Stimulated activated CD4-positive, alpha-beta T cell treated with anti-CD3 and anti-CD28 coated beads, Interleukin-12 subunit alpha, Interleukin-12 subunit beta, amount 100 ng/mL, for 48 hours (primary cell): Measurements from ENCODE around the gene ENOPH1.
"Not testable (repeated sequence)": the region's sequence is repeated elsewhere in the genome, so short reads cannot be mapped to it uniquely, and the experiment has no call there.

ENCODE experiments used
- DNase-seq, 3 donors: peaks; one replicate each; pipeline ENCODE4 v3.0.0-alpha.2; 2020; ENCODE audit warnings: low read depth in 2 of 3, low spot score in 1 of 3

The ENOPH1 gene

DNA sequence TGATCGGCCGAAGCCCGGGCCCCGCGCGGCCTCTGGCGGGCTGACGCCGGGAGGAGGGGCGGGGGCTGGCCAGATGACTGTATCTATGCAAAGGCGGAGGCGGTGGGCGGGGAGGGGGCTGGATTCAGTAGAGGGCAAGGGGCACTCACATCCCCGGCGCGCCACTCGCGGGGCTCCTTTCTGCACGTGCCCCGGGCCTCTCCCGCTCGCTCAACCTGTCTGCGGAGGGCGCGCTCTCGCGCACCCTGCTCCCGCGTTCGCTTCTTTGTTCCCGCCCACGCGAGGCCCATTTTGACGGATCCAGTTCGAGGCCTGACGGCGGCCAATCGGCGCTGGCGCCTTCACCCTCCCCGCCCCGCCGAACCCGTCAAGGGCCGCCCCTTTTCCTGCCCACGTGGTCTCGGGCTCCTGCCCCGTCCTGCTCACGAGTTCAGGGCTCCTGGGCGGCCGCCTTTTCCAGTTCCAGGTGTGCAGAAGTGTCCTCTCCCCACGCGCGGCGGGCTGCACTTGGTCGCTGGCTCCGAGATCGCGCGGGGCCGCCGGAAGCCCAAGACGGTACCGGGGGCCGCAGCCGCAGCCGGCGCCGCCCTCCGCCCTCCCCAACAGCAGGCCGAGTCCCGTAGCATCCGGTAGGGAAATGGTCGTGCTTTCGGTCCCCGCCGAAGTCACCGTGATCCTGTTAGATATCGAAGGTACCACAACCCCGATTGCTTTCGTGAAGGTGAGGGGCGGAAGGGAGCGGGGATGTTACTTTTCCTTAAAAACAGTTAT, at the start of gene ENOPH1, which contains the start of gene HNRNPDL:
ENOPH1 (plus strand) TSS at position 398 of the 771 bp plus-strand sequence; CDS start at position 638, 240 bp downstream.
HNRNPDL (minus strand) TSS at position 270 of the 771 bp plus-strand sequence. CDS start 772 bp downstream, outside the sequence.
- DNase-seq, result peak; percentile 98 to 100 (median 99)

DNA sequence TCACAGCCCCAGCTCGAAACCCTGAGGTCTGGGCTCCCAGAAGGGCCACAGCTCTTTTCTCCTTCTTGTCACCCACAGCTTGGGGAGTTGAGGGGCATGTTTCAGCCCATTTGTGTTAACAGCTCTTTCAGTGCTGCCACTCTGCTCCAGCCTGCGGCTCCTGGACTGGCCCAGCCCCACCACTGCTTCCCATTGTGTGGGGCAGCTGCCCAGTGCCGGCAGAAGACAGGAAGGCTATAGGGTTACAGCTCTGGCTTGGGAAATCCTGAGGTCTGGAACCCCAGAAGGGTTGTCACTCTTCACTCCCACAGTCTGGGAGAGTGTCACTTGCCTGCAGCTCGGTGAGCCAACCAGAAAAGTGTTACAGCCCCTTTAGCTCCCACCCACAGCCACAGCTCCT, 49.6 kb upstream of the ENOPH1 start:
- DNase-seq, result no peak

DNA sequence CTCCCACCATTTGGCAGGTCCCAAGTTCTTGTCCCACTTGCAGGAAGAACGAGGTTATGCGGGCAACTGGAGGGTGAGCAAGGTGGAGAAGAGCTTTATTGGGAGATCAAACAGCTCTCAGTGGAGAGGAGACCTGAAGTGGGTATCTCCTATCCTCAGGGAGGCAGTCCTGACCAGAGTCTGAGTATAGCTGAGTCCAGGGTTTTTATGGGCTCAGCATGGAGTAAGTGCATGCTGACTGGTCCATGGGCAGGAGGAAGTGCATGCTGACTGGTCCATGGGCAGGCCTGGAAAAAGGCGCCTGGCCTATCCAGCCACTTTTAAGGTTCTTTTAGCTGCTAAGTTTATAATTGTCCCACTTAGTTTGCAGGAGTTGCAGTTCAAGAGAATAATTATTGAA, 49.2 kb upstream of the ENOPH1 start:
- no peak for DNase-seq

DNA sequence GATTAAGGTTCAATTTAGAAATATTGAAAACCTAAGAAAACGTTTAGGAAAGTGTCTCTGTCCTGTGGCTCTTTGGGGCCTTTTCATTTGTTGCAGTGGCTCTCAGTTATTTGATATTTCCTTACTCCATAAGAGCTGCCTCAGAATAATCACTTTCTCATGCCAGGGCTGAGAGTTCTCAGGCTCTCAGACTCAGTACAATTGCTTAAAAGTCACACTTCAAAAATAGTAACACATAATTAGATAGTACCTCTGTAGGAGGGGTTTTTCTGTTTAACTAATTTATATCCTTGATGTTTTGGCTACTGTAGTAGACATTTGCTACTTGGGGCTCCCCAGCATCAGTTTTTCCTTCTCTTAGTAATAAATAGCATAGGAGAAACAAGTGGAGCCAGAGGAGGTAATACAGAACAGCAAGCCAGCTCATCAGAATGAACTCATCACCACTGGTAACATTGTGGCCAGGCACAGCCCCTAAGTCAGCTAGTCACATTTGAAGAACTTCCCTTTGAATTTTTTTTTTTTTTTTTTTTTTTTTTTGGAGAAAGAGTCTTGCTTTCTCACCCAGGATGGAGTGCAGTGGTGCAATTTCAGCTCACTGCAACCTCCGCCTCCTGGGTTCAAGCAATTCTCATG, 48.6 kb upstream of the ENOPH1 start:
- no peak for DNase-seq

DNA sequence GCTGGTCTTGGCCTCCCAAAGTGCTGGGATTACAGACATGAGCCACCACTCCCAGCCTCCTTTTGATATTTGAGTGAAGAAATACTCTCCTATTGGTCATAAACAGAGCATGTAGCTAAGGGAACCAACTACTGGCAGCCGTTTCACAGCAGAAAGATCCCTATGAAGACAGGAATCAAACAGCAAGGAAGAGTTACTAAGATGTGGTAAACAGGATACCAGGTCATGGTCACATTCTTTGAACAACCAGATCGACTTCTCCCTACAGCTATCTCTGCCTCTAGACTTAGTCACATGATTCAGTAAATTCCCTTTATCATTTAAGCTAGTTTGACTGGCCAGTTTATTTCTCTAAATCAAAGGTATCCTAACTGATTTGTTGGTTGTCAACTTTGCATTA, 47.6 kb upstream of the ENOPH1 start:
- DNase-seq, result no peak

DNA sequence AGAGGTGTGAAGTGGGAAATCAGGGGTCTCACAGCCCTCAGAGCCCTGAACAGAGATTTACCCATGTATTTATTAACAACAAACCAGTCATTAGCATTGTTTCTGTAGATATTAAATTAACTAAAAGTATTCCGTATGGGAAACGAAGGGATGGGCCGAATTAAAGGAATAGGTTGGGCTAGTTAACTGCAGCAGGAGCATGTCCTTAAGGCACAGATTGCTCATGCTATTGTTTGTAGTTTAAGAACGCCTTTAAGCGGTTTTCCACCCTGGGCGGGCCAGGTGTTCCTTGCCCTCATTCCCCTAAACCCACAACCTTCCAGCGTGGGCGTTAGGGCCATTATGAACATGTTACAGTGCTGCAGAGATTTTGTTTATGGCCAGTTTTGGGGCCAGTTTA, 44.1 kb upstream of the ENOPH1 start:
- DNase-seq, result not testable (repeated sequence)

DNA sequence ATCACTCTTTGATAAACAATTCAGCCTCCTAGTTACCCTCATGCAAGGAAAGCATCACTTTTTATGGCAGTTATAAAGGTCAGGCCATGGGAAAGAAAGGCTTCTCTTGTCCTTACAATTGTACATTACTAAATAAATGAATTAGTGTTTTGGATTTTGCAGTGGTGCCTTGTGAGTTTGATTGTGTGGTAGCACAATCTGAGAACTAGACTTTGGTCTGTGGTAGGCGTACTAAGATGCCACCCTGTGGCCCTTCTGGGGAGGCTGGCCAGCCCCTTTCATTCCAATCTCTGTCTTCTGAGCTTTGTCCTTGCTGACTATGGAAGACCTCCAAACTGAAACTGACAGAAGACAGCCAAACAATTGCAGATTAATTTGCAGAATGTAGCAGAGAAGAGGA, 42.0 kb upstream of the ENOPH1 start:
- no peak for DNase-seq

DNA sequence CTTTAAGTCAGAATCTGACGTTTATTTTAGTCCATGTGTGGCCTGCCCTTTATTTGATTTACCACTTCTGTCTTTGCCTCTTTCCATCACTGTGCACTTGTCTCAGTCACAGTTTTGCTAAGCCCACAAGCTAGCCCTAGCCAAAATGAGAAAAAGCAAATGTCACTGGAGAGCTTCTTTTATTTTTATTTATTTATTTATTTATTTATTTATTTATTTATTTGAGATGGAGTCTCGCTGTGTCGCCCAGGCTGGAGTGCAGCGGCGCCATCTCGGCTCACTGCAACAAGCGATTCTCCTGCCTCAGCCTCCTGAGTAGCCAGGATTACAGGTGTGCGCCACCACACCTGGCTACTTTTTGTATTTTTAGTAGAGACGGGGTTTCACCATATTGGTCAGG, 40.3 kb upstream of the ENOPH1 start:
- DNase-seq, result not testable (repeated sequence)

DNA sequence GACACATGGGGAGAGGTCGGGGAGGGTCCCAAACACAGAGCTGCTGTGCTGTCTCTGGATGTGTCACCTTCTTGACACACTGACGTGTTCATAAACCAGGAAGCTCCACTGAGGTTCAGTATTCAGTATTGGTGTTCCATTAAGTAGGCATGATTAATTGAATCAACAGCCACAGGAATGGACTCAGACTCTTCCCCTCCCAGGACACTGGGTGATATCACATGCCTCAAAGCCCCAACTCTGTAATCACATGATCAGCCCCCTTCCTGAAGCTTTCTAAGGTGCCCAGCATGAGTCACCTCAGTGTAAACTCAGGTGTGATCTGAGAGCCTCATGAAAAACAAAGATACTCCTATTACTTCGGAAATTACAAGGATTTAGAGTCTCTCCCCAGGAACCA, 35.5 kb upstream of the ENOPH1 start:
- no peak for DNase-seq

DNA sequence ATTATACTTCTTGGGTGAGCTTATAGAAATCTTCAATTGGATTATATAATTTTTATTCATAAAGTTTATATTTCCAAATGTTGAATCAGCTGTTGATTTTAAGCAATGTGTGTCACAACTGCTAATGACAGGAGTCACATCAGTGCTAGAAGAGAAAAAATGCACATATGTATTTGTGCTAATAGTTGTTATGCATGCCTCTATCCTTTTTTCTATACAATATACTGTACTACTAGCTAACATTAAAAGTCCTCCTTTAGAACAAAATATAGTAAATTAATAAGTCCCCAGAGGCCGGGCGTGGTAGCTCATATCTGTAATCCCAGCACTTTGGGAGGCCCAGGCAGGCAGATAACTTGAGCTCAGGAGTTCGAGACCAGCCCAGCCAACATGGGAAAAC, 32.9 kb upstream of the ENOPH1 start:
- DNase-seq, result no peak

DNA sequence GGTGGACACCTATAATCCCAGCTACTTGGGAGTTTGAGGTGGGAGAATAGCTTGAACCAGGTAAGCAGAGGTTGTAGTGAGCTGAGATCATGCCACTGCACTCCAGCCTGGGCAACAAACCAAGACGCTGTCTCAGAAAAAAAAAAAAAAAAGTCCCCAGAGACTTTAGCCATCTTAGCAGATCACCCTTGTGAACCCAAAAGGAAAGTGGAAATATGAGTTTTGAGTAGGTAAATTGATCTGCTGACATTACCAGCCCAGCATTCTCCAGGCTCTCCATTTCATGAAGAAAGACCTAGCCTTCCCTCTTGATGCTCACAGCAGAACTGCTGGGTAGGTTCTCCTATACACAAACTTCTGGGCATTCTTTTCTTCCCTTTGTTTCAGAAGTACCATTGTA, 32.1 kb upstream of the ENOPH1 start:
- no peak for DNase-seq

DNA sequence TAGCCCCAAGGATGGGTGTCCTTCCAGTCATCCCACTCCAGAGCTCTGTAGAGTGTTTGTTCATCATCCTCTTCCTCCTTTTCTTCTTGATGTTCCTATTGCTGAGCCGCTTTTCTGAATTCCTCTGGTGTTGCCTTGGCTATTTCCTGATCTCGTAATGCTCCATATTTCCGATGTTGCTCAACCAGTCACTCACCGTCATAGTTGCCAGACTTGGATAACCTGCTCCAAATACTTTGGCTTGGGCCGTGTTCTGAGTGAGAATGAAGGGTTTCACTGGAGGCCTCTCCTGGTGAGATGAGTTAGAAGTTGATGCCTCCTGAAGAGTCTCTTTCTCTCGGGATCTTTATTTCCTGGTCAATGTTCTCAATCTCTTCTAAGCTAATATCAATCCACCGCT, 28.8 kb upstream of the ENOPH1 start:
- DNase-seq, result no peak

DNA sequence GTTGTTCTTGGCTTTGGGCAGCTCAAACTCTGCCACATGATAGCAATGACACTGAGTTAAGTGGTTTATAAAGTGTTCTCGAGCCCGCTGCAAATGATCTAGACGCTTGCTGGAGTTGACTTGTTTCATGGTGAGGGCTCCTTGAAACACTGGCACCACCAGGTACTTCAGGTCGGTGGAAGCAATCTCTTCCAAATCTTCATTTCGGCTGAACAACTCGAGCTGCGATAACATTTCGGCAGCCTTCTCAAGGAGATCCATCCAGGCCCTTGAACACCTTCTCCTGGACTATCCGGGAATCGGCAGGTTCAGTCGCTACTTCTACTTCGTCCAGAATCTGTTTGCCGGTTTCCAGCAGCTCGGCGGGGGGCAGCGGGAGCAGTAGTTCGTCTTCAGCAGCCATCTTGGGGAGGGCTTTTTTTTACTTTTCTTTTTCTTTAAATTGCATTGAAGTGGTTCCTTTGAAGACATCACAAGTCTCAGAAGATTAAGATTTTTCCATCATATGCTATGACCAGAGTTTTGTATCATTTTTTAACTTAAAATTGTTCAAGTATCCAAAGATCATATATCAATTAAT, 28.1 kb upstream of the ENOPH1 start:
- no peak for DNase-seq

DNA sequence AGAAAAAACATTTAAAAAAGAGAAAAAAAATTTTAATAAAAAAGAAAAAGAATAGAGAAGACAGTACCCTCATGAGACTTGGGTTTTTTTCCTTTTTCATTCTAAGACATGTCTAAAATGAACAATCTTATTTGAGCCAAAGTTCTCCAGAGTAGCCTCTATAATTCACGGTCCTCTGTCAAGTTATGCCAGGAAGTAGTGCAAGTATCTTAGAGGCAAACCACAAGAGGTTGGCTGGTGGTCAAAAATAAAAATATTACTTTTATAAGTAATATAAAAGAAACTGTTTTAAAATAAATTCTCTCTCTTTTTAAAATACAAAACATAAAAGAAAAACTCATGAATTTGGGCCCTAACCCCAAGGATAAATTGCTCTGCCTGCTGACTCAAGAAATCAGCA, 26.7 kb upstream of the ENOPH1 start:
- no peak for DNase-seq

DNA sequence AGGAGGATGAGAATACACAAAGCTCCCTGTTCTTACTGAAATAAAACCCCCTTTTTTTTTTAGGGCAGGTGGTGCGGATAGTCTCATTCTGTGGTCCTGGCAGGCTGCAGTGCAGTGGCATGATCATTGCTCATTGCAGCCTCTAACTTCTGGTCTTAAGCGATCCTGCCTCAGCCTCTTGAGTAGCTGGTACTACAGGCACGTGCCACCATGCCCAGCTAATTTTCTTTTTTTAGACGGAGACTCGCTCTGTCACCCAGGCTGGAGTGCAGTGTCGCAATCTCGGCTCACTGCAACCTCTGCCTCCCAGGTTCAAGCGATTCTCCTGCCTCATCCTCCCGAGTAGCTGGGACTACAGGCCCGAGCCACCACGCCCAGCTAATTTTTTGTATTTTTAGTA, 15.3 kb upstream of the ENOPH1 start:
- not testable (repeated sequence) for DNase-seq

DNA sequence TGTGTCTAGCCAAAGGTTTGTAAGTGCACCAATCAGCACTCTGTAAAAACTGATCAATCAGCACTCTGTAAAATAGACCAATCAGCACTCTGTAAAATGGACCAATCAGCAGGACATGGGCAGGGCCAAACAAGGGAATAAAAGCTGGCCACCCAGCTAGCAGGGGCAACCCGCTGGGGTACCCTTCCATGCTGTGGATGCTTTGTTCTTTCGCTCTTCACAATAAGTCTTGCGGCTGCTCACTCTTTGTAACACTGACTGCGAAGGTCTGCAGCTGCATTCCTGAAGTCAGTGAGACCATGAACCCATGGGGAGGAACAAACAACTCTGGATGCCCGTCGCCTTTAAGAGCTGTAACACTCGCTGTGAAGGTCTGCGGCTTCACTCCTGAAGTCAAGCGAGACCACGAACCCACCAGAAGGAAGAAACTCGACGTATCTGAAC, 14.4 kb upstream of the ENOPH1 start:
- no peak for DNase-seq

DNA sequence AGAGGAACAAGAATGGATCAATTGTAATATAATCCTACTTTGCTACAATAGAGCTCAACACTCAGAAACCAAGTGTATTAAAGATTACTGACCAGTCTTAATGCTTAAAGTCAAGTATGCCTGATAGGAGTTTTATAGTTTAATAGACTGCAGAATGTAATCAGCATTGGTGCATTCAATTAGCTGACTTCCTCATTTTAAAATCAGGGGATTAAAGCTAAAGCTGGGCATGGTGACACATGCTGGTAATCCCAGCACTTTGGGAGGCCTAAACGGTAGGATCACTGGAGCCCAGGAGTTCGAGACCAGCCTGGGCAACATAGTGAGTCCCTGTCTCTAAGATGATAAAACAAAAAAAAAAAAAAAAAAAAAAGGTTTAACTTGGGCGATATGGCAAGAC, 10.9 kb upstream of the ENOPH1 start:
- DNase-seq, result no peak

DNA sequence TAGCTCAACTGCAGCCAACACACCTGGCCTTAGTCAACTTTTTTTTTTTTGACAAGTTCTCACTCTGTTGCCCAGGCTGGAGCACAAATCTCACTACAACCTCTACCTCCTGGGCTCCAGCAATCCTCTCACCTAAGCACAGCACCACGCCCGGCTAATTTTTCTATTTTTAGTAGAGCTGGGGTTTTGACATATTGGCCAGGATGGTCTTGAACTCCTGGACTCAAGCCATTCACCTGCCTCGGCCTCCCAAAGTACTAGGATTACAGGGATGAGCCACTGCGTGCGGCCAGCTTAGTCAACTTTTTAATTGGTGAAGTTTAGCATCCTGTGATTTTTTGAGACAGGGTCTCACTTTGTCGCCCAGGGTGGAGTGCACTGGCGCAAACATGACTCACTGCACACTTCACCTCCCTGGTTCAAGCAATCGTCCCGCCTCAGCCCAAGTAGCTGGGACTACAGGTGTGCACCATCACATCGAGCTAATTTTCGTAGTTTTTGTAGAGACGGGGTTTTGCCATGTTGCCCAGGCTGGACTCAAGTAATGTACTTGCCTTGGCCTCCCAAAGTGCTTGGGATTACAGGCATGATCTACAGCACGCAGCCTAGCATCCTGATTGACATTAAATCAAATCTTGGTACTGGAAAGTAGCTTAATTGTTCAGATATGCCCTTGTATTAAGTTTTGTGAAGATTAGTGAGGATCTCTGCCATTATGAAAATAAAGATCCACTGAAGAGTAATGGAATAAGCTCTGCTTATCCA, 8.4 kb upstream of the ENOPH1 start:
- DNase-seq, result no peak

DNA sequence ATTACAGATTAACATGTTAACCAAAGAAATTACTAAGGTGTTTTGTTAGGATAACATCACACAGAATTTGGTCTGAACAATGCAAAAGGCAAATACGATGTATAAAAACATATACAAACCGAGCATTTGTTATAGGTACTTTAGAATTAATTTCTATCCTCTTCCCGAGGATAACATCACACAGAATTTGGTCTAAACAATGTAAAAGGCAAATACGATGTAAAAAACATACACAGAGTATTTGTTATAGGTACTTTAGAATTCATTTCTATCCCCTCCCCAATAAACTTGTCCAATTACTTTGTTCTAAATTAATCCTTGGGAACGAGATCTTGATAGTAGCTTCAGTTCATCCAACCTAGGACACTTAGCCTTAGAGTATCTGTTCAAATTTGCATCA, 7.8 kb upstream of the ENOPH1 start:
- DNase-seq, result no peak

DNA sequence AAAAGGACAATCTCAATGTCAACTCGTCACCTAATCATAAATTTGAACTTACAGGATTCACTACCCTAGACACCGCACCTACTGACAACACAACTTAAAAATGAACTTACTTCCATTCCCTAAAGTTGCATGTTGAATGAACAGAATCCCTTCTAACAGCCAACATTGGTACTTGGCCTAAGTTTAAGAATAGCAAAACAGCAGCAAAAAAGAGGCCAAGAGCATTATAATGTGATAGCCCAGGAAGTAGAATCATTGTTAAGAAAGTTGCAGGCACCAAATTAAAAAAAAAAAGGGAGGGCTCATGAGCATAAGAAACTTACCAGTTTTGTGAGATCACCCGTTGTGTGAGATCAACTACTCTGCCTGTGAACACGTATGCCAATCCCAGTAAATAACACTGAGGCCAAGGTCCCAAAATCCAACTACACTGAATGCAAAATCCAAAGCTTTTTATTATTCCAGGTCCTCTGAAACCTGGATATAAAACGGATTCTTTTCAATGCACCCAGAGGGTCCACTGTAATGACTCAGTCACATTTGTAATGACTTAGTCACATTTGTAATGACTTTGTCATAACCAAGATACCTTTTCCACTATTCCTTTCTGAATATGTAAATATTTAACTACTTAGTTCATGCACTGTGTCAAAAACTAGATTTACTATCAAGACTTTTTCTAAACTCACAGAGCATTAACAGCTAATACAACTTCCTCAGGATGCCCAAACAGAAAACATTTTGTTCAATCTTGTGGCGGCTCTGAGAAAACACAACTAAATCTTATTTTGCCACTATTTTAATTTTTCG, 6.9 kb upstream of the ENOPH1 start:
- no peak for DNase-seq

DNA sequence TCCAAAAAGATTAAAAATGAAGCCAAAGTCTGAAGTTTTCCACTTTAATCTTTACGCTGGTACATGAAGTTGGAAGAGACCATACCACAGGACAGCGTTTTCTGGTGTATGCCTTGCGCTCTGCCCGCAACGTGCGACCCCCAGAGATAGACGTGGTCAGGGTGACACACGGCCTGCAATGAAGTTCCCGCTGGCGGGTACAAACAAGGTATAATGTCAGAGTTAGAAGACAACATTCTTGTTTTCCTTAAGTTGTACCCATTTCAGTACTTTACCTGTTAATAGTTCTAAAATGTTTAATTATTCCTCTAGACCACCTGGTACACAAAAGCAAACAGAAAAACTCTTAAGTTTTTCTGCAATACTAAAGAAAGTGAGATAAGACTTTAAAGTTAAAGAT, 4.9 kb upstream of the ENOPH1 start:
- DNase-seq, result no peak
